ENCODE data around the gene CARD14. TPM values are rescaled to one million over a fixed set of nuclear protein-coding genes. Genes with fewer than 3 reads are reported as not detected.

CARD14 gene
- total and polyA plus RNA-seq, 2 donors (not counting 1 experiment from before 2014, with no cell fraction given): not detected

GRCh38 chr17:80219013-80219762, 49.4 kb downstream of the CARD14 start:
- Histone ChIP-seq H4K20me1 (ENCODE audit: control insufficient read depth, insufficient read depth, low read length, poor library complexity, severe bottlenecking) (peaks cover 23% of the 10 kb centered on the region), H3K27ac (ENCODE audit: low read length in 2 of 2) (peak overlapping the region; percentile 90 to 96), H3K9me3 (ENCODE audit: control extremely low read depth in 1 of 3, control insufficient read depth in 2 of 3, insufficient read depth in 1 of 3, low read length in 2 of 3) (peaks cover 0 to 2% (median 0%) of the 10 kb centered on the region in 3 donors), H3K9ac (ENCODE audit: low read length) (peak overlapping the region; percentile 93), H3K79me2 (ENCODE audit: control insufficient read depth, insufficient read depth, low read length) (peaks cover 23% of the 10 kb centered on the region), H3K27me3 (replicated peaks in 1 of 4; ENCODE audit: control extremely low read depth in 1 of 4, control insufficient read depth in 3 of 4, insufficient read depth in 4 of 4, low read length in 3 of 4) (no peaks in the 10 kb centered on the region), H3K4me1 (ENCODE audit: control insufficient read depth in 2 of 2, insufficient read depth in 2 of 2, low read length in 2 of 2) (peaks cover 10 to 30% of the 10 kb centered on the region in 2 donors), H2AFZ (ENCODE audit: insufficient read depth, low read depth, low read length, poor library complexity, severe bottlenecking) (peak overlapping the region; percentile 71), H3K36me3 (replicated peaks in 1 of 2; ENCODE audit: control extremely low read depth in 1 of 2, control insufficient read depth in 1 of 2, extremely low read depth in 1 of 2, insufficient read depth in 2 of 2, low read length in 1 of 2) (peaks cover 0 to 17% of the 10 kb centered on the region in 2 experiments), H3K4me2 (replicated peaks; ENCODE audit: low read depth, low read length, poor library complexity, severe bottlenecking) (peak overlapping the region; percentile 99), H3K4me3 (ENCODE audit: control extremely low read depth in 1 of 5, extremely low read depth in 1 of 5, insufficient read depth in 1 of 5, low read depth in 2 of 5, low read length in 4 of 5) (peak overlapping the region; percentile 59 to 86 (median 67))
- Mint-ChIP-seq H3K27me3 (no peaks in the 10 kb centered on the region), H3K27ac (peak overlapping the region; percentile 94), H3K9me3 (ENCODE audit: insufficient read depth) (no peaks in the 10 kb centered on the region), H3K4me3 (peak overlapping the region; percentile 96), H3K4me1 (peaks cover 22% of the 10 kb centered on the region)
- ChIA-PET CTCF (interaction anchor here (0.7 to 1.4 kb wide), 3 partner anchors 23 to 46 kb away, joined by 3 to 4 read pairs (median 4); no protein-coding TSS in a partner anchor), POLR2A (interaction anchor here (0.7 kb wide), 2 partner anchors 17 to 22 kb away, joined by 10 to 18 read pairs; no protein-coding TSS in a partner anchor)
- 1% methylated on average over 12 of the region's 15 CpGs for WGBS (ENCODE audit: insufficient coverage)
- no peak for TF ChIP-seq EZH2 (IDR thresholded peaks at IDR 0.05; ENCODE audit: borderline replicate concordance, insufficient read depth, low read depth, low read length, poor library complexity, severe bottlenecking)
- no peak for TF ChIP-seq CTCF (IDR thresholded peaks at IDR 0.05)
- peak; percentile 94 for DNase-seq
- peak; percentile 84 for ATAC-seq (ENCODE audit: low read depth)
- intact Hi-C loops (cut with micrococcal nuclease): loop anchor here (1.0 kb wide), 2 partner anchors 44 to 72 kb away; partner anchors contain the start of gene EIF4A3

DNA sequence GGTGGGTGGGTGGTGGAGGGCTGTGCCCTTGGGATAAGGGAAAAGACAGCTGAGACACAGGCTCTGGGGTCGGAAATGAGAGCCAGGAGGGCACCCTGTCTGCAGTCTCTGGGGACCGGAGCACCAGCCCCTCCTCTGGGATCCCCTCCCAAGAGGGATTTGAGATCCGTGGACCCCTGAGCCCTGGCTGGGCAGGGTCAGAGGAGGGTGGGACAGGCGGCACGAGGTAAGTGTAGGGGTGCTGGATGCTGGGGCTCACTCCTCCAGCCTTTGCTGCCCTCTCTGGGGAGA, 49.9 kb downstream of the CARD14 start:
- H3K27ac Mint-ChIP-seq: peak overlapping the region; percentile 94
- Histone ChIP-seq H3K9me3 (ENCODE audit: control extremely low read depth in 1 of 3, control insufficient read depth in 2 of 3, insufficient read depth in 1 of 3, low read length in 2 of 3) (peaks cover 0 to 2% (median 0%) of the 10 kb centered on the region in 3 donors), H3K9ac (ENCODE audit: low read length) (peak overlapping the region; percentile 93), H3K27me3 (replicated peaks in 1 of 4; ENCODE audit: control extremely low read depth in 1 of 4, control insufficient read depth in 3 of 4, insufficient read depth in 4 of 4, low read length in 3 of 4) (peaks cover 0 to 2% (median 0%) of the 10 kb centered on the region in 4 experiments), H3K36me3 (replicated peaks in 1 of 2; ENCODE audit: control extremely low read depth in 1 of 2, control insufficient read depth in 1 of 2, extremely low read depth in 1 of 2, insufficient read depth in 2 of 2, low read length in 1 of 2) (peaks cover 0 to 12% of the 10 kb centered on the region in 2 experiments), H3K79me2 (ENCODE audit: control insufficient read depth, insufficient read depth, low read length) (peaks cover 23% of the 10 kb centered on the region), H2AFZ (ENCODE audit: insufficient read depth, low read depth, low read length, poor library complexity, severe bottlenecking) (peak overlapping the region; percentile 71), H3K4me1 (ENCODE audit: control insufficient read depth in 2 of 2, insufficient read depth in 2 of 2, low read length in 2 of 2) (peaks cover 10 to 30% of the 10 kb centered on the region in 2 donors), H3K4me2 (replicated peaks; ENCODE audit: low read depth, low read length, poor library complexity, severe bottlenecking) (peak overlapping the region; percentile 99), H3K4me3 (ENCODE audit: control extremely low read depth in 1 of 5, extremely low read depth in 1 of 5, insufficient read depth in 1 of 5, low read depth in 2 of 5, low read length in 4 of 5) (peak overlapping the region; percentile 59 to 86 (median 67)), H3K27ac (ENCODE audit: low read length in 2 of 2) (peak overlapping the region; percentile 90 to 96), H4K20me1 (ENCODE audit: control insufficient read depth, insufficient read depth, low read length, poor library complexity, severe bottlenecking) (peaks cover 23% of the 10 kb centered on the region)
- TF ChIP-seq CTCF (IDR thresholded peaks at IDR 0.05) (no peak), EZH2 (IDR thresholded peaks at IDR 0.05; ENCODE audit: borderline replicate concordance, insufficient read depth, low read depth, low read length, poor library complexity, severe bottlenecking) (no peak)
- no peaks in the 10 kb centered on the region for H3K9me3 Mint-ChIP-seq (ENCODE audit: insufficient read depth)
- peak; percentile 22 for ATAC-seq (ENCODE audit: low read depth)
- peaks cover 22% of the 10 kb centered on the region for H3K4me1 Mint-ChIP-seq
- ChIA-PET POLR2A (interaction anchor here (0.7 kb wide), 2 partner anchors 17 to 22 kb away, joined by 10 to 18 read pairs; no protein-coding TSS in a partner anchor), CTCF (interaction anchor here (0.9 to 1.4 kb wide), 2 partner anchors 24 to 31 kb away, joined by 4 read pairs; no protein-coding TSS in a partner anchor)
- intact Hi-C loops (cut with micrococcal nuclease): loop anchor here (1.0 kb wide), 2 partner anchors 44 to 72 kb away; partner anchors contain the start of gene EIF4A3
- peak overlapping the region; percentile 96 for H3K4me3 Mint-ChIP-seq
- no peak for DNase-seq
- H3K27me3 Mint-ChIP-seq: no peaks in the 10 kb centered on the region
- 0% methylated on average over 5 of the region's 5 CpGs for WGBS (ENCODE audit: insufficient coverage)

All from B cell (primary cell).